ENCODE measurements around the gene CEP89.
"Not testable (repeated sequence)": the region's sequence is repeated elsewhere in the genome, so short reads cannot be mapped to it uniquely, and the experiment has no call there.

CEP89 gene

GRCh38 chr19:32901504-32902161 is 70.1 kb downstream of the CEP89 start:
- in situ Hi-C loops (cut with MboI; ENCODE audit: low sequenced_read_pairs), result no loop called here

- in situ Hi-C loops (cut with MboI; ENCODE audit: low sequenced_read_pairs), result no loop called here
Observed at GRCh38 chr19:32896516-32897214, 75.1 kb downstream of the CEP89 start.

- in situ Hi-C loops (cut with MboI; ENCODE audit: low sequenced_read_pairs), result no loop called here
Observed at GRCh38 chr19:32895384-32895783, 76.4 kb downstream of the CEP89 start.

- in situ Hi-C loops (cut with MboI; ENCODE audit: low sequenced_read_pairs), result no loop called here
Observed at GRCh38 chr19:32891609-32892008, 80.1 kb downstream of the CEP89 start.

DNA sequence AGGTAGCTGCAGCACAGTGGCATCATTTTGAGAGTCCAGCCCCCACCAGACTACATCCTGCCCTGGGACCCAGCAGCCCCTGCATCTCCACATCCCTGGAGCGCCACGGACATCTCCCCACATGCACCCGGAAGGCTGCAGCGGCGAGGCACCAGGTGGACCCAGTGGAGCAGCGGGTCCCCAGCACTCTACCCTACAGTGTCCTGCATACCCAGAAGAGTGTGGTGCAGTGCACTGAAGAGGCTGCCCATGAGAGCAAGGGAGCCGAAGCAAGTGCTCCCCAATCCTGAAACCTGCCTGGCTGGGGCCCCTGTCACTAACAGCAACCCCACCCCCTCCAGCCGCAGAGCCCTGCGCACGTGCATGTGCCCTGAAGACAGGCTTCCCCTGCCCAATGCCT is 80.9 kb downstream of the CEP89 start:
- in situ Hi-C loops (cut with MboI; ENCODE audit: low sequenced_read_pairs), result no loop called here

- in situ Hi-C loops (cut with MboI; ENCODE audit: low sequenced_read_pairs), result no loop called here
Observed at GRCh38 chr19:32890326-32890725, 81.4 kb downstream of the CEP89 start.

- in situ Hi-C loops (cut with MboI; ENCODE audit: low sequenced_read_pairs), result no loop called here
Observed at GRCh38 chr19:32889137-32889934, 82.4 kb downstream of the CEP89 start.

DNA sequence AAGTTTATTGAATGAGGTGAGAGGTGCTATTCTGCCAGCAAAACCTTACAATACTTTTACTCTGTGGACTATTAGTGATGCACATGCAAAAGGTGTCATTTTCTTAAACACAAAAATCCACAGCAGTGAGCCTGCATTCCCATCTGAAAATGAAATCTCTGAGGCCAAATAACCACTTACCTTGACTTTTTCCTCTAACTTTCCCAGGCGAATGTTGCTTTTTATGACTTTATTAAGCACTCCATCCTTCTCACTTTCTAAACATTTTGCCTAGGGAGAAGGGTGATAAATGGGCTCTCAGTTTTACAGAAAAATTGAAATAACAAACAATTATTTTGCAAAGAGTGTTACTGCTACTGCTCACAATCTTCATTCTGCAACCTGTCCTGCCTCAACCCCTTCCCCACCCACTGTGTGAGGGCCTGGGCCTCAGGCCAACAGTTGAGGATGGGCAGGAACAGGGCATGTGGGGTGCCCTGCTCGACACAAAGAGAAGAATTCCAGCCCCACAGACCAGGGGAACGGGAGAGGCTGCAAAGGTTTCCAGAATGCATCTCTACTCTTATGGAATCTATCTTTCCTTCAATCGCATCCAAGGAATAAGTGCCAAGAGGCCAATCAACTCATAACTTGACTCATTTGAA is 84.1 kb downstream of the CEP89 start:
- in situ Hi-C loops (cut with MboI; ENCODE audit: low sequenced_read_pairs), result no loop called here

DNA sequence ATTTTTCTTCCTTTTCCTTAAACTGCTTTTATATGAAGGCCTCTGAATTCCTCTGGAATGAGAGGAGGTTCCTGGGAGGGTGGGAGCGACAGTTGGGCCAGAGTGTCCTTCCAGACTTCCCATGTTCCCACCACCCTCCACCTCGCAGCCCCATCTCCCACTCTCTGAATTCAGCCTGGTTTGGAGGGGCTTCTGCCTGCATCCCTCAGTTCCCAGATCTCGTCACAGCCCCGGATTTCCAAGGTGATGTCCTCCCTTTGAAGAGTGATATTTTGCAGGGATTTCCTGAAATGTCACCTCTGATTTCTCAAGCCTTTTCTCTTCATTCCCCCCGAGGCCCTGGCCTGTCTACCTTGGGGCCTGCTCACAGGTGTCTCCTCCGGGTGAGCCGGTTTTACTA is 85.5 kb downstream of the CEP89 start:
- in situ Hi-C loops (cut with MboI; ENCODE audit: low sequenced_read_pairs), result no loop called here

DNA sequence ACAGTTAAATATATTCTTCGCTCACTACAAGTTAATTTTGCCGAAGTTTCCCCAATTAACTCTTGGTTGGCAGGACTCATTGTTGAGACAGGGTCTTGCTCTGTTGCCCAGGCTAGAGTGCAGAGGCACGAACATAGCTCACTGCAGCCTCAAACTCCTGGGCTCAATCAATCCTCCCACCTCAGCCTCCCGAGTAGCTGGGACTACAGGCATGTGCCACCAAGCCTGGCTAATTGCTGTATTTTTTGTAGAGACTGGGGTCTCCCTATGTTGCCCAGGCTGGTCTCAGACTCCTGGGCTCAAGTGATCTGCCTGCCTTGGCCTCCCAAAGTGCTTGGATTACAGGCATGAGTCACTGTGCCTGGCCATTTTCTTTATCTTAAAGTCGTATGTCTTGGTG is 86.5 kb downstream of the CEP89 start:
- in situ Hi-C loops (cut with MboI; ENCODE audit: low sequenced_read_pairs), result not testable (repeated sequence)

GRCh38 chr19:32881766-32882165 is 90.0 kb downstream of the CEP89 start:
- in situ Hi-C loops (cut with MboI; ENCODE audit: low sequenced_read_pairs), result no loop called here

DNA sequence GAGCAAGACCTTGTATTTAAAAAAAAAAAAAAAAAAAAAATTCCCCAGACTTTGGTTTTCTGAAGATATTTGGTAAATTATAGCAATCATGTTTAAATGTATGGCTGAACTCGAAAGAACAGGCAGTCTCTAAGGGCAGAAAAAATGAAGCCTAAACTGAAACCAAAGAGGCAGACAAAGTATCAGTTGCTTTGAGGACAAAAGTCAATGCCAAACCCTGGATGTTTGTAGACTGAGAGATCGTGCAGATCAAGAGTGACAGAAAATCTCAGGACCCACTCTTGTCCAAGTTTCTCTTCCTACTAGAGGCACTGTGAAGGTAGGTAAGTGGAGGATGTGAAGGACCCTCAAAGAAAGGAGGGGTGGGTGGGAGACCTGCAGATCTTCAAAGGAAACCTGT is 91.1 kb downstream of the CEP89 start:
- in situ Hi-C loops (cut with MboI; ENCODE audit: low sequenced_read_pairs), result no loop called here

- in situ Hi-C loops (cut with MboI; ENCODE audit: low sequenced_read_pairs), result no loop called here
Observed at GRCh38 chr19:32879741-32880140, 92.0 kb downstream of the CEP89 start.

GRCh38 chr19:32878988-32879387 is 92.8 kb downstream of the CEP89 start:
- in situ Hi-C loops (cut with MboI; ENCODE audit: low sequenced_read_pairs), result no loop called here

DNA sequence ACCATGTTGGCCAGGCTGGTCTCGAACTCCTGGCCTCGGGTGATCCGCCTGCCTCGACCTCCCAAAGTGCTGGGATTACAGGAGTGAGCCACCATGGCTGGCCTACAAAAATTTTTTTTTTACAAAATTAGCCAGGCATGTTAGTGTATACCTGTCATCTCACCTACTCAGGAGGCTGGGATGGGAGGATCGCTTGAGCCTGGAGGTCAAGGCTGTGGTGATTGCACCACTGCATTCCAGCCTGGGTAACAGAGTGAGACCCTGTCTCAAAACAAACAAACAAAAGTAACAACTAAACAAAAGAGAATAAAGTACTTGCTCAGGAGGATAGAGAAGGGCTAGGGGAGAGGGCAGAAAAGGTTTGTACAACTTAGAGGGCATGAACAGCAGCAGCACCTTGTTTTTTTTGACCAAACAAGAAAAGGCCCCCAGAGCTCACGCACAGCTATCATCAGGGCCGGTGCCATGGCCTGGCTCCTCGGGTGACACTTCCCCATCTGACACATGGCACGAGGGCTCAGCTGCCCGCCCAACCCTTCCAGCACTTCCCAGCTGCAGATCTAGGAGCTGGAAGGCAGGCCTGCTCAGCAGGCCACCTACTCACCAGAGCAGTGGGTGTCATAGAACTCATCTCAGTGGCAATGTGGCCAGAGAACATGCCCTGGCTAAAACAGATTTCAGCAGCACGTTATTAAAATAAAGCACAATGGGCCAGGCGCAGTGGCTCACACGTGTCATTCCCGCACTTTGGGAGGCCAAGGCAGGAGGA is 93.6 kb downstream of the CEP89 start:
- in situ Hi-C loops (cut with MboI; ENCODE audit: low sequenced_read_pairs), result no loop called here

DNA sequence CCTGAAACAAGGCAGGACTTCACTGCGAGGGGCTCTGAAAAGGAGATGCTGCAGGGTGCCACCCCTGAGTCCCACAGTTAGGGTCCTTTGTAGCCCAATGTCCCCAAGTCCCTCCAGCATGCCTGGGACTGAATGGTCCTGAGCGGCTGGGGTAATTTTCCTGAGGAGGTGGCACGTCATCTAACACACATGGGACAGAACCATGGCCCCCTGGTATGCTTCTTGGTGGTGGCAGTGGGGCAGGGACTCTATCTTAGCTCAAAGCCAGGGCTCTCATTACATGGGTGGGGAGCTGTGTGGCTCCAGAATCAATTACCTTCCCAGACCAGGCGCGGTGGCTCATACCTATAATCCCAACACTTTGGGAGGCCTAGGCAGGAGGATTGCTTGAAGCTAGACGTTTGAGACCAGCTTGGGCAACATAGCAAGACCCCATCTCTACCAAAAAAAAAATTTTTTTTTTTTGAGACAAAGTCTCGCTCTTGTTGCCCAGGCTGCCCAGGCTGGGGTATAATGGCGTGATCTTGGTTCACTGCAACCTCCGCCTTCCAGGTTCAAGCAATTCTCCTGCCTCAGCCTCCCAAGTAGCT is 94.3 kb downstream of the CEP89 start:
- in situ Hi-C loops (cut with MboI; ENCODE audit: low sequenced_read_pairs), result no loop called here

DNA sequence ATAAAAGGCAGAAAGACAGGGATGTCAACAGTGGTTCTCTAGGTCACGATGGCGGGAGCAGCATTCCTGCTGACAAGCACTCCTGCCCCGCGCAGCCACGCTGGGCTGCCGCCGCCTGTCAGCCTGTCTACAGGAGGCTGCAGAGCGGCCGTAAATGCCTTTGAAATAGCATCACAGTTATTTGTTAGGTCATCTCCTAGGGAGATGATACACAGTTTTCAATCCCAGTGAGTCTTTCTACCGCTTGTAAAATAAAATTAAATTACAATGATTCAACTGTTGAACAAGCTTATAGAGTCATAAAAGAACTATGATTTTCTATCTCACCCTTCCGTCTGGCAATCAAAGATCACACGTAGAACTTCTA is 94.9 kb downstream of the CEP89 start:
- in situ Hi-C loops (cut with MboI; ENCODE audit: low sequenced_read_pairs), result no loop called here

DNA sequence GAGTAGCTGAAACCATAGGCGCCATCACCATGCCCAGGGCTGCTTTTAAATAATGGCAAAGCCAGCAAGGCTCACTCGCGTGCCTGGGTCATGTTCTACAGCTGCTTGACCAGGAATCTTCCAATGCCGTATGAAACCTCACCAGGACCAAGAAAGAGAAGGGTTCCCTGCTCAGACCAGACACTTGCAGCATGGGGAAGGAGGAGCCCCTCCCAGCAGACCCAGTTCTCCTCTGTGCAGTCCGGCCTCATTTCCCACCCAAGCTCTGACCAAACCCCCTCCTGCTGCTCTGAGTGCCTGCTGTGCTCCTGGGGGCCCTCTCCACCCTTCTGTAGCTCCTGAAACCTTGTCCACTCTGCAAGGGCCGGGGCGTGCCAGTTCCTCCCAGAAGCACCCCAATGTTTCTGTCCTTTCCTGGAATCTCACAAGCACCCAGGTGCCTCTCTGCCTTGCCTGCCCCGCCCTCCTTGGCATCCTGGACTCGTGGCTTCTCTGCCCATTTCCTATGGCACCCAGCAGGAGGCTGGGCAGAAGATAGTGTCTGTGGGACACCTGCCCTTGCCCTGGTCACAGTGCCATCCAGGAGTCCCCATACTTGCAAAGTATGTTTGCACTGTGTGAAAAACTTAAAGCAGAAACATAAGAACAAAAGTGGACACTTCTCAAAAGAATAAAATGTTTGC is 95.4 kb downstream of the CEP89 start:
- in situ Hi-C loops (cut with MboI; ENCODE audit: low sequenced_read_pairs), result no loop called here

DNA sequence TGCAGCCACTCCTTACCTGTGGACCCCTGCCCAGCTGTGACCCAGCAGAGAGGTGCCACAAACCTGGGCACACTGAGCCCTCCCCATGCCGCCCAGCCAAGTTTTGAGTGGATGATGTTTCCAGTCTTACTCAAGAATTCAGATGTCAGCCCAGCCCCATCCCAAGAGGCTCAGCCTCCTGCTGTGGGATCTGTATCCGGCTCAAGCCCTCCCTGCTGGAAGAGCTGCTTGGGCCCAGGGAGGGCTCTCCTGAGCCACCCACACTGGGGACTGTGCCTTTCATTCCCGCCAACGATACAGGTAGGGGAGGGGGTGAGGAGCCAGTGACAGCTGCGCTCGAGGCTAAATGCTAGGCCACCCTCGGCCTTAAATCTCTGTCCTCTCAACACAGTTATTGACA is 96.3 kb downstream of the CEP89 start:
- in situ Hi-C loops (cut with MboI; ENCODE audit: low sequenced_read_pairs), result no loop called here

DNA sequence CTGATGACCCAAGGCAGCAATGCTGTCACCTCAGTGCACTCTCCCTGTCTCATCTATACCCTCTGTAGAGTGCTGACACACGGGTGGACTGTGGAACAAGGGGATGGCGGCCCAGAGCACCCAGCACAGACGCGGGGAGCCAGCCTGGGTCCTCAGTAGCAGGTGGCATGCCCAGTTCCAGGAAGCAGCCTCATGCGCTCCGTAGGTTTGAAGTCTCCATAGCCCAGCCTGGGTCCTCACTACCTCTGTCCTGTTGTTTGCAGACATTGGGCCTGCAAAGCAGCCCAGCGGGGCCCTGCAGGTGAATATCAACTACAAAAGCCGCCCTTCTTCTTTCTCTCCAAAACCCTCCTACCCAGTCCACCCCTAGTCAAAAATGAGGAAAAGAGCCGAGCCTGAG is 97.2 kb downstream of the CEP89 start:
- in situ Hi-C loops (cut with MboI; ENCODE audit: low sequenced_read_pairs), result no loop called here
